K562 (cell line): ENCODE measurements around the gene EPB41L4B. TPM values are rescaled to one million over a fixed set of nuclear protein-coding genes. Genes with fewer than 3 reads are reported as not detected.

Experiments
- ATAC-seq: fragments of 200-7000 bp; cut with Tn5 transposase; 3 replicates; pipeline ENCODE4 v1.9.1; 2020; ENCODE audit warnings: moderate library complexity
- BruUV-seq: library from RNA; stranded (reverse); fragments of 400-500 nt; replicated peaks from 2 replicates; lab custom pipeline; 2021; lab: Mats Ljungman, UMichigan
- CTCF ChIA-PET: fragments of 300-600 bp; formaldehyde crosslinking; extraction: SDS; loops from one replicate; lab custom pipeline; 2021; ENCODE audit warnings: low intra/inter-chr PET ratio; lab: Yijun Ruan, JAX
- POLR2A ChIA-PET: fragments of 300-600, 350-650 bp; sonication (Branson Sonifier 250); formaldehyde crosslinking; extraction: SDS; loops from one replicate; lab custom pipeline; 2021; ENCODE audit warnings: antibody characterized with exemption, inconsistent platforms; lab: Yijun Ruan, JAX
- DNase-seq, 4 experiments: peaks; one replicate each; pipeline versions ENCODE4 v3.0.0 to v3.0.0-alpha.2; 2011 to 2018; ENCODE audit warnings: low spot score in 3 of 4, mixed read lengths in 3 of 4; ENCODE audit errors: extremely low read depth in 1 of 4
- FAIRE-seq: peaks from 2 replicates; lab custom pipeline; 2011; peaks lifted over from hg19 to GRCh38; lab: Jason Lieb, UNC
- H2AFZ ChIP-seq: 2 replicates; pipeline ENCODE4 v1.6.0; 2011; ENCODE audit warnings: low read depth, low read length, control low read depth, inconsistent platforms
- H3K27ac ChIP-seq: fragments of 200-600 bp; 3 replicates; pipeline ENCODE4 v1.8.0; 2011; ENCODE audit warnings: low read depth, mild to moderate bottlenecking, control low read depth, inconsistent platforms, low read length, moderate library complexity, mixed read lengths; ENCODE audit errors: extremely low read depth
- H3K27me3 ChIP-seq, 2 experiments: fragments of 300-600 bp in 1 of 2; 2 replicates in 1 of 2; 3 replicates in 1 of 2; pipeline versions ENCODE4 v1.6.0 to v1.8.0; 2011; ENCODE audit warnings: inconsistent platforms in 2 of 2, low read length in 2 of 2, mild to moderate bottlenecking in 1 of 2, mixed read lengths in 1 of 2, moderate library complexity in 1 of 2; ENCODE audit not compliant: control insufficient read depth in 2 of 2, insufficient read depth in 2 of 2
- H3K36me3 ChIP-seq: fragments of 300-600 bp; 3 replicates; pipeline ENCODE4 v1.8.0; 2011; ENCODE audit warnings: mild to moderate bottlenecking, low read length, inconsistent platforms; ENCODE audit not compliant: control insufficient read depth, insufficient read depth
- H3K4me1 ChIP-seq, 2 experiments: fragments of 200-600 bp in 1 of 2; replicated peaks in 1 of 2; 2 replicates in 1 of 2; 3 replicates in 1 of 2; pipeline versions ENCODE4 v1.5.1 to v1.8.0; 2011; ENCODE audit warnings: inconsistent platforms in 2 of 2, low read length in 2 of 2, mild to moderate bottlenecking in 1 of 2, mixed read lengths in 1 of 2, moderate library complexity in 1 of 2; ENCODE audit not compliant: control insufficient read depth in 2 of 2, insufficient read depth in 2 of 2
- H3K4me2 ChIP-seq: 2 replicates; pipeline ENCODE4 v1.6.1; 2011; ENCODE audit warnings: low read length, control low read depth, inconsistent platforms, mixed read lengths; ENCODE audit not compliant: insufficient read depth
- H3K4me3 ChIP-seq: fragments of 200-600 bp; sonication (generic), shearing (Covaris generic); 2 replicates; pipeline ENCODE4 v1.5.1; 2016; ENCODE audit warnings: control low read depth, inconsistent platforms
- H3K79me2 ChIP-seq: fragments of 200-600 bp; 3 replicates; pipeline ENCODE4 v1.8.0; 2011; ENCODE audit warnings: low read length, inconsistent platforms; ENCODE audit not compliant: control insufficient read depth, insufficient read depth
- H3K9ac ChIP-seq, 2 experiments: 2 replicates each; pipeline versions ENCODE4 v1.6.0 to v1.6.1; 2011; ENCODE audit warnings: low read depth in 2 of 2, low read length in 2 of 2, control low read depth in 1 of 2, inconsistent platforms in 1 of 2, mild to moderate bottlenecking in 1 of 2, mixed read lengths in 1 of 2; ENCODE audit not compliant: insufficient read depth in 1 of 2
- H3K9me1 ChIP-seq: one replicate; pipeline ENCODE4 v1.6.0; 2011; ENCODE audit warnings: inconsistent platforms, mild to moderate bottlenecking, low read length, moderate library complexity; ENCODE audit not compliant: control insufficient read depth, insufficient read depth
- H3K9me3 ChIP-seq: replicated peaks from 2 replicates; pipeline ENCODE4 v1.5.1; 2011; ENCODE audit warnings: low read depth, low read length, inconsistent platforms; ENCODE audit not compliant: control insufficient read depth, insufficient read depth
- H4K20me1 ChIP-seq: replicated peaks from 2 replicates; pipeline ENCODE4 v1.6.1; 2011; ENCODE audit warnings: low read length, inconsistent platforms, mixed read lengths; ENCODE audit not compliant: control insufficient read depth, insufficient read depth
- ARID2 ChIP-seq: fragments of 450-650 bp; IDR thresholded peaks from 2 replicates; pipeline ENCODE4 v1.6.1; 2017; ENCODE audit warnings: antibody characterized with exemption, mild to moderate bottlenecking
- DIDO1 ChIP-seq: fragments of 450-650 bp; IDR thresholded peaks from 2 replicates; pipeline ENCODE4 v1.6.1; 2016; ENCODE audit warnings: low read depth, missing biosample characterization, missing genetic modification characterization
- EGR1 ChIP-seq: fragments of 450-650 bp; conservative IDR thresholded peaks from 2 replicates; pipeline ENCODE4 v1.6.1; 2017; ENCODE audit warnings: mild to moderate bottlenecking
- HMBOX1 ChIP-seq: sonication (generic); IDR thresholded peaks from 2 replicates; pipeline ENCODE4 v1.6.1; 2016
- ZNF354B ChIP-seq: fragments of 250-450 bp; sonication (Bioruptor Pico); IDR thresholded peaks from 2 replicates; pipeline ENCODE4 v1.4.0; 2020
- ZNF41 ChIP-seq: fragments of 250-450 bp; sonication (Bioruptor Pico); conservative IDR thresholded peaks from 2 replicates; pipeline ENCODE4 v1.4.0; 2020; ENCODE audit warnings: mild to moderate bottlenecking
- WGBS: fragments of 100-300 bp; shearing (Covaris generic); methylation state at CpG from one replicate; pipeline ENCODE4 v1.1.6; 2016; ENCODE audit warnings: low coverage, mixed read lengths; ENCODE audit not compliant: insufficient coverage; ENCODE audit errors: missing lambda C conversion rate; 5-methylcytosine and 5-hydroxymethylcytosine counted together
- in situ Hi-C: fragments of 300-500 bp; cut with MboI; formaldehyde crosslinking; loops from 4 replicates; pipeline ENCODE4 v1.15.0; 2018; ENCODE audit warnings: inconsistent platforms, mixed read lengths
- intact Hi-C: fragments of 100-400 bp; cut with micrococcal nuclease; formaldehyde crosslinking; loops from 2 replicates; pipeline ENCODE4 v1.14.2; 2022
- polyA plus RNA-seq, 8 experiments: library from polyadenylated mRNA; depleted of rRNA in 4 of 8; stranded (reverse) in 5 of 8; unstranded in 3 of 8; fragments of >200 nt; fragmentation: Nextera tagmentation in 2 of 8; fragmentation: Illumina TruSeq in 1 of 8; extraction: Ambion mirVana in 2 of 8; extraction: Trizol in 1 of 8; gene quantifications; 2 replicates each; pipeline versions ENCODE4 v1.2.1 to v1.2.3, GENCODE V29; 2011 to 2014; ENCODE audit warnings: inconsistent platforms in 1 of 8, missing spikeins in 1 of 8
- total RNA-seq, 7 experiments: library from RNA; depleted of rRNA in 6 of 7; stranded (reverse); fragments of >200 nt in 6 of 7; fragmentation: Illumina TruSeq in 2 of 7; extraction: Trizol in 2 of 7; gene quantifications; 2 replicates each; pipeline versions ENCODE4 v1.2.1 to v1.2.3, GENCODE V29; 2011 to 2021; ENCODE audit warnings: low replicate concordance in 1 of 7
- TF ChIP-seq, protein P1 (sequence below), 2 experiments: IDR thresholded peaks; 2 replicates each; pipeline ENCODE4 v1.6.1; 2011; ENCODE audit warnings: borderline replicate concordance in 1 of 2, control low read depth in 1 of 2, low read depth in 1 of 2, low read length in 1 of 2, mild to moderate bottlenecking in 1 of 2, mixed read lengths in 1 of 2, moderate library complexity in 1 of 2; ENCODE audit not compliant: insufficient read depth in 1 of 2, insufficient read length in 1 of 2, poor library complexity in 1 of 2, severe bottlenecking in 1 of 2; ENCODE audit errors: extremely low read depth in 1 of 2
- TF ChIP-seq, protein P2 (sequence below): fragments of 150-350 bp; conservative IDR thresholded peaks from 2 replicates; pipeline ENCODE4 v1.6.1; 2014; ENCODE audit warnings: low read length

EPB41L4B gene
- total and polyA plus RNA-seq, 9 of the 15 experiments (the other 6 are each of a cell fraction or from before 2014, with no cell fraction given): 0.09 to 0.38 (median 0.21) TPM

GRCh38 chr9:109138421-109138820 is 182.4 kb downstream of the EPB41L4B start:
- H3K4me2 ChIP-seq: no peak overlapping the region
- 75% methylated on average over 2 of the region's 2 CpGs for WGBS
- no peaks in the 10 kb centered on the region for H3K36me3 ChIP-seq
- BruUV-seq: no TSS peak
- intact Hi-C loops: no loop called here
- TF ChIP-seq EGR1: no peak
- TF ChIP-seq, protein P1, sequence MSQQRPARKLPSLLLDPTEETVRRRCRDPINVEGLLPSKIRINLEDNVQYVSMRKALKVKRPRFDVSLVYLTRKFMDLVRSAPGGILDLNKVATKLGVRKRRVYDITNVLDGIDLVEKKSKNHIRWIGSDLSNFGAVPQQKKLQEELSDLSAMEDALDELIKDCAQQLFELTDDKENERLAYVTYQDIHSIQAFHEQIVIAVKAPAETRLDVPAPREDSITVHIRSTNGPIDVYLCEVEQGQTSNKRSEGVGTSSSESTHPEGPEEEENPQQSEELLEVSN (IDR thresholded peaks at IDR 0.05; ENCODE audit: borderline replicate concordance in 1 of 2, extremely low read depth in 1 of 2, insufficient read depth in 1 of 2, insufficient read length in 1 of 2, low read depth in 1 of 2, low read length in 1 of 2, poor library complexity in 1 of 2, severe bottlenecking in 1 of 2): no peak
- TF ChIP-seq, protein P2, sequence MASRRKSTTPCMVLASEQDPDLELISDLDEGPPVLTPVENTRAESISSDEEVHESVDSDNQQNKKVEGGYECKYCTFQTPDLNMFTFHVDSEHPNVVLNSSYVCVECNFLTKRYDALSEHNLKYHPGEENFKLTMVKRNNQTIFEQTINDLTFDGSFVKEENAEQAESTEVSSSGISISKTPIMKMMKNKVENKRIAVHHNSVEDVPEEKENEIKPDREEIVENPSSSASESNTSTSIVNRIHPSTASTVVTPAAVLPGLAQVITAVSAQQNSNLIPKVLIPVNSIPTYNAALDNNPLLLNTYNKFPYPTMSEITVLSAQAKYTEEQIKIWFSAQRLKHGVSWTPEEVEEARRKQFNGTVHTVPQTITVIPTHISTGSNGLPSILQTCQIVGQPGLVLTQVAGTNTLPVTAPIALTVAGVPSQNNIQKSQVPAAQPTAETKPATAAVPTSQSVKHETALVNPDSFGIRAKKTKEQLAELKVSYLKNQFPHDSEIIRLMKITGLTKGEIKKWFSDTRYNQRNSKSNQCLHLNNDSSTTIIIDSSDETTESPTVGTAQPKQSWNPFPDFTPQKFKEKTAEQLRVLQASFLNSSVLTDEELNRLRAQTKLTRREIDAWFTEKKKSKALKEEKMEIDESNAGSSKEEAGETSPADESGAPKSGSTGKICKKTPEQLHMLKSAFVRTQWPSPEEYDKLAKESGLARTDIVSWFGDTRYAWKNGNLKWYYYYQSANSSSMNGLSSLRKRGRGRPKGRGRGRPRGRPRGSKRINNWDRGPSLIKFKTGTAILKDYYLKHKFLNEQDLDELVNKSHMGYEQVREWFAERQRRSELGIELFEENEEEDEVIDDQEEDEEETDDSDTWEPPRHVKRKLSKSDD: no peak
- TF ChIP-seq ZNF354B (CRISPR knock-in tag): no peak
- 0 out of 2 replicates have a peak, but pooled peaks have one; percentile 2 for TF ChIP-seq HMBOX1
- TF ChIP-seq ZNF41 (CRISPR knock-in tag): no peak
- no peak for TF ChIP-seq DIDO1 (tag)
- TF ChIP-seq ARID2: no peak
- ATAC-seq (no peak), FAIRE-seq (no peak), DNase-seq (no peak)
- peaks cover 9 to 21% of the 10 kb centered on the region in 2 experiments for H3K4me1 ChIP-seq
- no peaks in the 10 kb centered on the region for H3K79me2 ChIP-seq
- no peaks in the 10 kb centered on the region for H4K20me1 ChIP-seq
- POLR2A ChIA-PET: interaction anchor here (3.0 kb wide), 1 partner anchor 19 kb away, joined by 8 read pairs; the partner anchor contains the start of gene TMEM245
- CTCF ChIA-PET: no interaction called here
- H3K27ac ChIP-seq: no peak overlapping the region
- H2AFZ ChIP-seq: 0 out of 2 replicates have a peak overlapping the region, but pooled peaks have one; percentile 5
- H3K4me3 ChIP-seq: no peak overlapping the region
- in situ Hi-C loops: no loop called here
- H3K9ac ChIP-seq: peak overlapping the region in 1 of 2 experiments; percentile 66; a peak in 1 of 4 replicates
- H3K27me3 ChIP-seq: no peaks in the 10 kb centered on the region
- H3K9me1 ChIP-seq: no peaks in the 10 kb centered on the region
- H3K9me3 ChIP-seq: no peaks in the 10 kb centered on the region
